Measurements from ENCODE around the gene NEK6. TPM values are rescaled to one million over a fixed set of nuclear protein-coding genes. Genes with fewer than 3 reads are reported as not detected.

The NEK6 gene
- total and polyA plus RNA-seq, 7 experiments from 2014 or later = 0.43 to 32.8 (median 2.3) TPM

DNA sequence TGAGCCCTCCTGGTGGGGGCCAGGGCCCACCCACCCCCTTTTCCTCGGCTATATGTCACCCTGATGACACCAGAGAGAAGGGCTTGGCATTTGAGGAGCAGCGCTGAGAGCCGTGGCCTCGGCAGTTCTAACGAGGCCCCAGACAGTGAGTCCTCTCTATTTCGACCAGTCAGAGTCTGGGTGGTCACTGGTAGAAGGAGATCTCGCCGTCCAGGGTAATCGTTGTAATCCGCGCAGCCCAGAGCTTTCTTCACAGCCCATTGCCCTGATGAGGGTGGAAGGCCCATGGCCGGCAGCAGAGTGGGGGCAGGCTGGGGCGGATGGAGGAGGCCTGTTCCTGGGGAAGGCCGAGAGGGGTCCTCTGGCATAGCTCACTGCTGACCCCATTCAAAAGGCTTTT is 87.3 kb downstream of the NEK6 start:
- POLR2A ChIA-PET = no interaction called here
- ATAC-seq (no peak), DNase-seq (no peak)
- H3K4me1 ChIP-seq (ENCODE audit: control insufficient read depth in 2 of 2, insufficient read depth in 2 of 2, low read length in 2 of 2) = no peaks in the 10 kb centered on the region
- Mint-ChIP-seq H3K4me1 (no peaks in the 10 kb centered on the region), H3K27me3 (no peaks in the 10 kb centered on the region), H3K36me3 (no peaks in the 10 kb centered on the region), H3K4me3 (no peak overlapping the region), H3K27ac (no peak overlapping the region), H3K9me3 (peaks cover 0 to 3% (median 0%) of the 10 kb centered on the region in 11 donors)
- no peak overlapping the region for H3K4me3 ChIP-seq (ENCODE audit: low read length)
- no peaks in the 10 kb centered on the region for H3K27me3 ChIP-seq (ENCODE audit: control insufficient read depth in 2 of 2, insufficient read depth in 2 of 2, low read length in 2 of 2)
- peaks cover 0 to 25% (median 0%) of the 10 kb centered on the region in 3 experiments for H3K36me3 ChIP-seq (ENCODE audit: control insufficient read depth in 2 of 3, insufficient read depth in 3 of 3, low read length in 3 of 3)
- H3K27ac ChIP-seq (ENCODE audit: low read depth, low read length) = no peak overlapping the region
- CTCF ChIA-PET = no interaction called here
- intact Hi-C loops (cut with micrococcal nuclease) = no loop called here
- no peaks in the 10 kb centered on the region for H3K9me3 ChIP-seq (ENCODE audit: control insufficient read depth in 2 of 3, low read length in 3 of 3)

DNA sequence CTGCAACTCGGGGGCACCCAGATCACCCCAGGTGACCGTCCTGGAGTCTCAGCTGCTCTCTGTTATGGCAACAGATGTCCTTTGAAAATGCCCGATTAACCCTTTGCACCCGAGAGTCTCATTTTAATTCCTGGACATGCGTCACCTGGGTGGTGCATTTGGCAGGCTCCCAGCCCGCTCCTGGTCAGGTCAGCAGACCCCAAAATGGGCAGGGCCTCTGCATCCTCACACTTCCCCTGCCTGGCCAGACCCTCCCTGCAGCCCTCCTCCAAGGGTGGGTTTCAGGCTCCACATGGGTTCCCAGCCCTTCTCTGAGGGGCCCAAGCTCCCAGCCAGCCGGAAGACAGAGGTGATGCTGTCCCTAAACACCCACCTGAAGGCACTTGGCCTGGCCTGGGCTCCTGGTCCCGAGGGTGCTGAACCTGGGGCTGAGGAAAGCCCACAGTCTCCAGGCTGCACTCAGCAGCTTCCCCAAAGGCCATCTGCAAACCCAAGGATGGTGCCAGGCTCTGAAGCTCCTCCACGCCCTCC is 88.1 kb downstream of the NEK6 start:
- CTCF ChIA-PET = no interaction called here

DNA sequence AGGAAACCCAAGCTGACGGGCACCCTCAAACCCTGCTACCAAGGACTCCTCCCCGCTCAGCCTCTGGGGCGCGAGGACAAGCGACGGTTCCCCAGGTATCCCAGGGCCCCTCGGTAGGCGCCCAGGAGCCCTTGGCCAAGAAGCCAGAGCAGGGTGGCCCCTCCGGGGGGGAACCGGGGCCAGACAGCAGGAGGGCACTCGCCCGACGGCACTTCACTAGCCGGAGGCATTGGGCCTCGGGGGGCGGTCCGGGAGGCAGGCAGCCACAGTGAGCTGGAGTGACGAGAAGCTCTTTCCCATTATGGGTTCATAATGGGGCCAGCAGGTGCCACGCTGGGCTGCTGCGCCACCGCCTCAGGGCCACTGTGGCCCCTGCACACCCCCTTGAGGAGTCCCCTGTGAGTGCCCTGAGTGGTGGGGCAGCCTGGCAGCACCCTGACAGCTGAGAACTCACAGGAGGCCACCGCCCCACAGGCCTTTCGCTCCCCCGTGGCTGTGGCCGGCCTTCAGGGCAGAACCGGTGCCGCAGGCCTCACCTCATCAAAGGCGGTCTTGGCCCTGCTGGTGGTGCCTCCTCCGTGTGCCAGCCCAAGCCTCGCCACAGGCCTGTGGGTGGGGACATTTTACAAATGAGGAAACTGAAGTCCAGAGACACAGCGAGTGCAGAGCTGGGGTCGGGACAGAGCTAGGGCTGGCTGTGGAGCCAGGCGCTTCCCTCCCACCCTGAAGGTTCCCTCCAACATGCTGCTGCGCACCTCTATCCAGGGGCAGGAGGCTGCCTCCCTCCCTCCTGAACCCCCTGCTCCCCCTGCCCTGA is 88.8 kb downstream of the NEK6 start:
- Histone ChIP-seq H3K4me3 (ENCODE audit: low read length) (no peak overlapping the region), H3K27me3 (ENCODE audit: control insufficient read depth in 2 of 2, insufficient read depth in 2 of 2, low read length in 2 of 2) (no peaks in the 10 kb centered on the region), H3K4me1 (ENCODE audit: control insufficient read depth in 2 of 2, insufficient read depth in 2 of 2, low read length in 2 of 2) (no peaks in the 10 kb centered on the region), H3K27ac (ENCODE audit: low read depth, low read length) (no peak overlapping the region), H3K36me3 (ENCODE audit: control insufficient read depth in 2 of 3, insufficient read depth in 3 of 3, low read length in 3 of 3) (peaks cover 0 to 39% (median 8%) of the 10 kb centered on the region in 3 experiments), H3K9me3 (ENCODE audit: control insufficient read depth in 2 of 3, low read length in 3 of 3) (no peaks in the 10 kb centered on the region)
- intact Hi-C loops (cut with micrococcal nuclease) = no loop called here
- CTCF ChIA-PET = no interaction called here
- no peaks in the 10 kb centered on the region for H3K4me1 Mint-ChIP-seq
- DNase-seq (no peak), ATAC-seq (no peak)
- H3K27ac Mint-ChIP-seq = no peak overlapping the region
- POLR2A ChIA-PET = no interaction called here
- peaks cover 0 to 9% (median under 1%) of the 10 kb centered on the region in 5 donors for H3K36me3 Mint-ChIP-seq
- H3K4me3 Mint-ChIP-seq = no peak overlapping the region
- peaks cover 0 to 3% (median 0%) of the 10 kb centered on the region in 11 donors for H3K9me3 Mint-ChIP-seq
- H3K27me3 Mint-ChIP-seq = no peaks in the 10 kb centered on the region

More for the DNA sequence above, 88.1 kb downstream of the NEK6 start:
- H3K36me3 Mint-ChIP-seq = peaks cover 0 to 3% (median 0%) of the 10 kb centered on the region in 5 donors
- Histone ChIP-seq H3K27me3 (ENCODE audit: control insufficient read depth in 2 of 2, insufficient read depth in 2 of 2, low read length in 2 of 2) (no peaks in the 10 kb centered on the region), H3K4me3 (ENCODE audit: low read length) (no peak overlapping the region), H3K27ac (ENCODE audit: low read depth, low read length) (no peak overlapping the region), H3K4me1 (ENCODE audit: control insufficient read depth in 2 of 2, insufficient read depth in 2 of 2, low read length in 2 of 2) (no peaks in the 10 kb centered on the region), H3K36me3 (ENCODE audit: control insufficient read depth in 2 of 3, insufficient read depth in 3 of 3, low read length in 3 of 3) (peaks cover 0 to 32% (median 1%) of the 10 kb centered on the region in 3 experiments), H3K9me3 (ENCODE audit: control insufficient read depth in 2 of 3, low read length in 3 of 3) (no peaks in the 10 kb centered on the region)
- no peak overlapping the region for H3K4me3 Mint-ChIP-seq
- H3K27ac Mint-ChIP-seq = peak overlapping the region in 1 of 9 donors; percentile 77
- intact Hi-C loops (cut with micrococcal nuclease) = no loop called here
- peaks cover 0 to 3% (median 0%) of the 10 kb centered on the region in 11 donors for H3K9me3 Mint-ChIP-seq
- no peak for ATAC-seq
- POLR2A ChIA-PET = no interaction called here
- H3K27me3 Mint-ChIP-seq = no peaks in the 10 kb centered on the region
- DNase-seq = no peak
- H3K4me1 Mint-ChIP-seq = no peaks in the 10 kb centered on the region

DNA sequence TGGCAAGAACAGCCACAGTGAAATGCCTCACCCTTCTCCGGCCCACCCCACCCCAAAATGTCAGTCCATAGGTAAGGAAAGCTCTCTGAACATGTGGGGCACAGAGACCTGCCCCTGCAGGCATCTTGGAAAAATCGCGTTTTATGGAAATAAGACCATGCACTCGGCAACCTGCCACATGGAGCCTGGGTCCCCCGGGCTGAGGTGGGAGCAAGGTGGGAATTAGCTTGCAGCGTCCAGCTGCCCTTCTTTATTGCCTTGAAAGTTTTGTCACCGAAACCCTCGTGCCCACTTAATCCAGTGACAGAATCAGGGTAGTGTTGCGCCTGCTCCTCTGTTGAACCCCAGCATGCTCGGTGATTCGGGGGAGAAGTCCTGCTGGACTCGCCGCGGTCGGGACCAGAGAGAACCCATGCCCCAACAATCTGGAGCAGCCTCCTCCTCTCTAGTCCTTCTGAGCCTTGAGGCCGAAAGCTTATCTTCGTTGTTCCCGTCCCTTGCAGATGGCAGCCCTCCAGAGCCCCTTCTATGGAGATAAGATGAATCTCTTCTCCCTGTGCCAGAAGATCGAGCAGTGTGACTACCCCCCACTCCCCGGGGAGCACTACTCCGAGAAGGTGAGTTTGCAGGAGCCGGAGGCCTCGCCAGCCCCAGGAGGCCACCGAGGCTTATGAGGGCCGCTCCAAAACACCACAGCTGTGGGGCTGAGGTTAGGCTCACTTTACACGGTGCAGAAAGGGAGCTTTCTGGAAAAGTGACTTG is 89.6 kb downstream of the NEK6 start:
- Histone ChIP-seq H3K36me3 (ENCODE audit: control insufficient read depth in 2 of 3, insufficient read depth in 3 of 3, low read length in 3 of 3) (peaks cover 0 to 48% (median 9%) of the 10 kb centered on the region in 3 experiments), H3K27me3 (ENCODE audit: control insufficient read depth in 2 of 2, insufficient read depth in 2 of 2, low read length in 2 of 2) (no peaks in the 10 kb centered on the region)
- peak overlapping the region in 1 of 9 donors; percentile 73 for H3K27ac Mint-ChIP-seq

DNA sequence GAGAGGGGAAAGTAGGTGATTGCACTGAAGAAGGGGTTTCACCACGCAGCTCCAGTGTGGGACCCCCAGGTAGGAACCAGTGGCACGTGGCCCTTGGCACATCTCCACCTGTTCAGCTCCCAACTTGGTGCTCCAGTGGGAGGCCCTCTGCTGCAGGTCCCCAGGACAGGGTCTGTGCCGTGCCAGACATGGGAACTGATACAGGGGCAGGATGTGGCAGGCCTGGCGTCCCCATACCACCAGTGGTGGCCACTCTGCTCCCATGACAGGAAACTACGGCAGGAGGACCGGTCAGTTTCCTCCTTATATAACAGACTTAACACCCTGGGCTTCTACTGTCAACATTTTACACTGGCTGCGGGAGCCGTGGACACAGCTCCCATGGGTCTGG is 90.2 kb downstream of the NEK6 start:
- Histone ChIP-seq H3K27ac (ENCODE audit: low read depth, low read length) (no peak overlapping the region), H3K4me3 (ENCODE audit: low read length) (no peak overlapping the region), H3K9me3 (ENCODE audit: control insufficient read depth in 2 of 3, low read length in 3 of 3) (no peaks in the 10 kb centered on the region), H3K27me3 (ENCODE audit: control insufficient read depth in 2 of 2, insufficient read depth in 2 of 2, low read length in 2 of 2) (no peaks in the 10 kb centered on the region), H3K4me1 (ENCODE audit: control insufficient read depth in 2 of 2, insufficient read depth in 2 of 2, low read length in 2 of 2) (no peaks in the 10 kb centered on the region), H3K36me3 (ENCODE audit: control insufficient read depth in 2 of 3, insufficient read depth in 3 of 3, low read length in 3 of 3) (peaks cover 0 to 54% (median 9%) of the 10 kb centered on the region in 3 experiments)
- DNase-seq (no peak), ATAC-seq (no peak)
- no peaks in the 10 kb centered on the region for H3K4me1 Mint-ChIP-seq
- peaks cover 0 to 22% (median 6%) of the 10 kb centered on the region in 5 donors for H3K36me3 Mint-ChIP-seq
- intact Hi-C loops (cut with micrococcal nuclease) = no loop called here
- no peak overlapping the region for H3K4me3 Mint-ChIP-seq
- POLR2A ChIA-PET = no interaction called here
- peak overlapping the region in 2 of 9 donors; percentile 72 to 73 for H3K27ac Mint-ChIP-seq
- peaks cover 0 to 3% (median 0%) of the 10 kb centered on the region in 11 donors for H3K9me3 Mint-ChIP-seq
- H3K27me3 Mint-ChIP-seq = no peaks in the 10 kb centered on the region
- CTCF ChIA-PET = no interaction called here

More for the DNA sequence above, 89.6 kb downstream of the NEK6 start:
- Mint-ChIP-seq H3K27me3 (no peaks in the 10 kb centered on the region), H3K36me3 (peaks cover 0 to 17% (median 3%) of the 10 kb centered on the region in 5 donors), H3K4me1 (no peaks in the 10 kb centered on the region), H3K4me3 (no peak overlapping the region), H3K9me3 (peaks cover 0 to 3% (median 0%) of the 10 kb centered on the region in 11 donors)
- ATAC-seq = no peak
- Histone ChIP-seq H3K27ac (ENCODE audit: low read depth, low read length) (no peak overlapping the region), H3K9me3 (ENCODE audit: control insufficient read depth in 2 of 3, low read length in 3 of 3) (no peaks in the 10 kb centered on the region), H3K4me3 (ENCODE audit: low read length) (no peak overlapping the region), H3K4me1 (ENCODE audit: control insufficient read depth in 2 of 2, insufficient read depth in 2 of 2, low read length in 2 of 2) (no peaks in the 10 kb centered on the region)
- DNase-seq = no peak
- POLR2A ChIA-PET = no interaction called here
- CTCF ChIA-PET = no interaction called here
- intact Hi-C loops (cut with micrococcal nuclease) = no loop called here

DNA sequence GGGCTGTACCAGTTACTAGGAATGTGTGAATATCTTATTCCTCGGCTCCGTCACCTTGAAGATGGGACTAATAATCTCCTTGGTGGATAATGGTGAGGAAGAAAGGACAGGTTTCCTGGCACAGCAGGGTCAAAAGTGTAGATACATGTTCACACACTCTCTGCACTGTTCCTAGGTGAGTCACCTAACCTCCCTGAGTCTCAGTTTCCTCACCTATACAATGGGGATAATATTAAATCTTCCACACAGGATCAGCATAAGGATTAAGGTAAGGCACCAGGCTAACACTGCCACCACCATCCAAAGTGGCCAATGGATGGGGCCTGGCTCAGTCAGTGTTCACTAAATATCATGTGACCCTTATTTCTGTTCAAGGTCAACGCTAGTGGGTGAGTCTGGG is 90.6 kb downstream of the NEK6 start:
- Mint-ChIP-seq H3K36me3 (peaks cover 0 to 26% (median 6%) of the 10 kb centered on the region in 5 donors), H3K4me3 (no peak overlapping the region), H3K27ac (peak overlapping the region in 2 of 9 donors; percentile 5 to 72), H3K4me1 (no peaks in the 10 kb centered on the region), H3K27me3 (no peaks in the 10 kb centered on the region), H3K9me3 (peaks cover 0 to 3% (median 0%) of the 10 kb centered on the region in 11 donors)
- Histone ChIP-seq H3K36me3 (ENCODE audit: control insufficient read depth in 2 of 3, insufficient read depth in 3 of 3, low read length in 3 of 3) (peaks cover 0 to 58% (median 9%) of the 10 kb centered on the region in 3 experiments), H3K27me3 (ENCODE audit: control insufficient read depth in 2 of 2, insufficient read depth in 2 of 2, low read length in 2 of 2) (no peaks in the 10 kb centered on the region), H3K4me1 (ENCODE audit: control insufficient read depth in 2 of 2, insufficient read depth in 2 of 2, low read length in 2 of 2) (no peaks in the 10 kb centered on the region), H3K9me3 (ENCODE audit: control insufficient read depth in 2 of 3, low read length in 3 of 3) (no peaks in the 10 kb centered on the region), H3K27ac (ENCODE audit: low read depth, low read length) (no peak overlapping the region), H3K4me3 (ENCODE audit: low read length) (no peak overlapping the region)
- intact Hi-C loops (cut with micrococcal nuclease) = no loop called here
- POLR2A ChIA-PET = no interaction called here
- ATAC-seq (no peak), DNase-seq (no peak)
- CTCF ChIA-PET = no interaction called here
